GM21447 (cell line): ENCODE results near the gene ATXN1L.
"Not testable (repeated sequence)": the region's sequence is repeated elsewhere in the genome, so short reads cannot be mapped to it uniquely, and the experiment has no call there.

Experiments used
- ATAC-seq: cut with Tn5 transposase; IDR thresholded peaks from one replicate; pipeline ENCODE4 v1.9.1; 2021; ENCODE audit not compliant: unreplicated experiment

ATXN1L gene, protein sequence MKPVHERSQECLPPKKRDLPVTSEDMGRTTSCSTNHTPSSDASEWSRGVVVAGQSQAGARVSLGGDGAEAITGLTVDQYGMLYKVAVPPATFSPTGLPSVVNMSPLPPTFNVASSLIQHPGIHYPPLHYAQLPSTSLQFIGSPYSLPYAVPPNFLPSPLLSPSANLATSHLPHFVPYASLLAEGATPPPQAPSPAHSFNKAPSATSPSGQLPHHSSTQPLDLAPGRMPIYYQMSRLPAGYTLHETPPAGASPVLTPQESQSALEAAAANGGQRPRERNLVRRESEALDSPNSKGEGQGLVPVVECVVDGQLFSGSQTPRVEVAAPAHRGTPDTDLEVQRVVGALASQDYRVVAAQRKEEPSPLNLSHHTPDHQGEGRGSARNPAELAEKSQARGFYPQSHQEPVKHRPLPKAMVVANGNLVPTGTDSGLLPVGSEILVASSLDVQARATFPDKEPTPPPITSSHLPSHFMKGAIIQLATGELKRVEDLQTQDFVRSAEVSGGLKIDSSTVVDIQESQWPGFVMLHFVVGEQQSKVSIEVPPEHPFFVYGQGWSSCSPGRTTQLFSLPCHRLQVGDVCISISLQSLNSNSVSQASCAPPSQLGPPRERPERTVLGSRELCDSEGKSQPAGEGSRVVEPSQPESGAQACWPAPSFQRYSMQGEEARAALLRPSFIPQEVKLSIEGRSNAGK

DNA sequence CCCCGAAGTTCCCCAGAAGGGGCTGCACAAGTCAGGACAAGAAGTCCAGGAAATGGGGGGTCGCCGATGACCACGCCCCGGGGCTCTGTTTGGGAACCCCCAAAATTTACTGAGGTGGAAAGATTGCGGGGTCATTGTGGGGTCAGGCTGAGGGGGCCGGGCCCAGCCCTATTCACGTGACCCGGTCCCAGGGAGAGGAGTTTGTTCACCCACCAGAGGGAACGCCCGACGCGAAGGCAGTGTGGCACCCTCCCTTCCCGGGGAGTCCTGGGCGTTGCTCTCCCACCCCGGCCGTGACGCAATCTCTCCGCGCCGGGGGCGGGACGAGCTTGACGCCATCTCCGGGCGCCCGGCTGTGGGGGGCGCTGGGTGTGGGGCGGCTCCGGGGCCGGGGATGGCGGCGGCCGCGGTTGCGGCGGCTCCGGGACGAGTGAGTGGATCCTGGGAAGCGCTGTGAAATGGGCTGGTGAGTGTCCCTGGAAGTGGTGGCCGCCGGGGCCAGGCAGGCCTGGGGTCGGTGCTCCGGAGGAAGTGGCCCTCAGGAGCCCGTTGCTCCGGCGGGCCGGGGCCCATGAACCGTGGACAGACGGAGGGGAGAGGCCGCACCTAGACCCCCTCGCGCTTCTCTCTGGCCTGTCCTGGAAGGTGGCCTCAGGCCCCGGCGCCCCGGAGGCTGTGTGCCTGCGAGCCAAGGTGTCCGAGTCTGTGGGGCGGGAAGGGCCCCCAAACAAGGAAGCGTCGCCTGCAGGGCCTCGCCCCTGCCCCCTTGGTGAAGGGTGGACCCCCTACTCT is at the start of gene ATXN1L:
ATXN1L (plus strand) TSS at position 338 of the 792 bp plus-strand sequence. CDS start 3,765 bp downstream, outside the sequence.
- peak; percentile 61 for ATAC-seq

DNA sequence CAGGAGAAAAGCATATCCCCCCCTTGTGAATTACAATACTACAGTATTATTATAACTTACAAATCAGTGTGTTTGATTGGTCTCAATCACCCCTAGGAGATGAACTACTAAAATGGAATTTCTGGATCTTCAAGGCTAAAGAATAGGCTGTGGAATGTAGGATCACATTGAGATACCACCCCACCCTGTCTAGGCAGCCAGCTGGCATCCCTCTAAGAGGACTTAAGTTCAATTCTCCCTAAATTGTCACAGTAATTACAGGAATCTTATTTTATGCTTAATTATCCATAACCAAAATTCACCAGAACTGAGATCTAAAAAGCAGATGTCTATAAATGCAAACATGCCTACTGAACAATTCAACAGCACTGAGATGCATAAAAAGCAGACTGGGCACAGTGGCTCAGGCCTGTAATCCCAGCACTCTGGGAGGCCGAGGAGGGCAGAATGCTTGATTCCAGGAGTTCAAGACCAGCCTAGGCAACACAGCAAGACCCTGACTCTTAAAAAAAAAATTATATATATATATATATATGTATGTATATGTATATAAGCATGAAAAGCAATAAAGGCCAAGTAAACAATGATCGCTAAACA is 49.2 kb upstream of the ATXN1L start:
- no peak for ATAC-seq

DNA sequence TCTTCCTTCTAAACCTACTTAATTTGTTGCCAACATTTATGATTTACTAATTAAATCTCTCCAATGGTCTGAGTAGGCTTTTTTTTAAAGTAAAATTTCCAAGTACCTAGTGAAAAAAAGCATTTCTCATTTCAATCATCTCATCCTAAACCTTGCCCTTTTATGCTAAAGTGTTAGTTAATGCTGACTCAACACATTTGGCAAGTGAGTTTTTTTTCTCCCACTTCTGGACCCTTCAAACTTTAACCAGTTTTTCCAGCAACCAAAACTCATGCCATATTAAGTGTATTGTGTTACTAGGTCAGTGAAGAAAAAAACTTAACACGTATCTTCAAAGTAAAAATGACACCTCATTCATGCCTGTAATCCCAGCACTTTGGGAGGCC is 42.5 kb upstream of the ATXN1L start:
- ATAC-seq, result no peak

DNA sequence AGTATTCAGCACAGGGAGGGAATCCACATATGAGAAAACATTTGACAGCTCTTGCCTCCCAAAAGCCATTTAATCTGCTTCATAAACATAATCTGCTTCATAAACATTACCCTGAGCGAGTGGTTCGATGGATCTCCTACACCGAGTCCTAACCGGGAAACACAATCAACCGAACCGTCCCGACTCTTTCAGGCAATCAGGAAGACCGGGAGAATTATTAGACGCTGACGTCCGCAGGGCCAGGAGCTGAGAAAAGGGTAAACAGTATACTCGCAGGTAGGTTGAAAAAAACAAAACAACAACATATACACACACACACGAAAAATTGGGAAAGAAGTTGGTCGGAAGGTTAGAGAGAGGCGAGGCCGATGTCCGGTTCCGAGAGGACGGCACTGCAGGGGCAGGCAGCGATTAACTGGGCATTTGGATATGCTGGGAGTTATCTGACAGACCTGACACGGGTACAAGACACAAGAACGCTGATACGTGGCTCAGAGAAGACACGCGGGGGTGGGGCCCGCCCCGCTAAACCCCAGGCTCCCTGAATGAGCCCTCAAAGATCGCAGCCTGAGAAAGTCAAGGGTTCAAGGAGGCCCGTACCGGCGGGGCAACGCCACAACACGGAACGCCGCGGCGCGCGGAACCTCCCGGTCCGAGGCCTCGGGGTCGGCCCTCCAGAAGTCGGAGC is 37.7 kb upstream of the ATXN1L start:
- peak; percentile 43 for ATAC-seq

DNA sequence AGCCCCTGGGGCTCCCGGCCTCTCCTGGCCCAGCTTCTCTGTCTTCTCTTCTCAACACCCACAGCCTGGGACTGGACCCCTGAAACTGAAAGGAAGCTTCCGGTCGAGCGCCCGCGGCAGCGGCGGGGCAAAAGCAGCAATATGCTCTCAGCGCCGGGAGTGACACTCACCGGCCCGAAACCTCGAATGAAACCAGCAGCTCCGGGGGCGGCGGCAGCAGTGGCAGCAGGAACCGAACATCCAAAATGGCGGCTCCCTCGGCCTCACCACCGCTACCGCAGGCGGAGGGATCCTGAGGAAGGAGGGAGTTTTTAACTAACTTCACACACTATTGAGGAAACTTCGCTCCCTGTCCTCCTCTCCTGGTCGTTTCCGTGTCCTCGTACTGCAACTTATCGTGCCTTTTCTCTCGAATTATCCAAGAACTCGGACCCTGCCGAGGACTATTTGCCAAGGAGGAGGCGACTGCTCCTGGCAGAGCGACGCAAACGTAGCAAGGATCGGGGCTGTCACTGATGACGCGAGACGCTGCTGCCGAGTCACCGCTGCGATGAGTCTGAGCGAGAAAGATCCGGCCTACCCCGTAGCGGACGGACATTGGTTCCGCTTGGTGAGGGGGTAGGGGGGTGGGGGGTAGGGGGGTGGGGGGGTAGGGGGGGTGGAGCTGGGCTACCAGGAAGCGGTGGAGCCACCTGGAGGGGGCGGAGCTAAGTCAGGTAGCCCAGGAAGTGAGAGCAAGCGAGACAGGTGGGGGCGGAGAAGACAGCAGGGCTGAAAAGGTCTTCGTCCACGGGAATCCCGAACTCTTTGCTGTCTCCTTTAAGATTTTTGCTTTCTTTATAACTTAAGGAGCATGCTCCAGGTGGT is 37.0 kb upstream of the ATXN1L start, which contains the start of gene AP1G1:
AP1G1 (minus strand) TSS at position 242 of the 867 bp plus-strand sequence. CDS start 19,355 bp downstream, outside the sequence.
- ATAC-seq, result peak; percentile 73

DNA sequence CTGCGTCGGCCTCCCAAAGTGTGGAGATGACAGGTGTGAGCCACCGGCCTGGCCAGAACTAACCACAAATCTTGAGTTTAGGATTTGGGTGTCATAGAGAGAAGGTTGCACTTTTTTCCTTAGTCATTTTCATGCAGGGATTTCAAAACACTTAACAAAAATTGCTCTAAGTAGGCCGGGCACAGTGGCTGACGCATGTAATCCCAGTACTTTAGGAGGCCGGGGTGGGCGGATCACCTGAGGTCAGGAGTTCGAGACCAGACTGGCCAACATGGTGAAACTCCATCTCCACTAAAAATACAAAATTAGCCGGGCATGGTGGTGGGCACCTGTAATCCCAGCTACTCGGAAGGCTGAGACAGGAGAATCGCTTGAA is 35.6 kb upstream of the ATXN1L start:
- not testable (repeated sequence) for ATAC-seq

DNA sequence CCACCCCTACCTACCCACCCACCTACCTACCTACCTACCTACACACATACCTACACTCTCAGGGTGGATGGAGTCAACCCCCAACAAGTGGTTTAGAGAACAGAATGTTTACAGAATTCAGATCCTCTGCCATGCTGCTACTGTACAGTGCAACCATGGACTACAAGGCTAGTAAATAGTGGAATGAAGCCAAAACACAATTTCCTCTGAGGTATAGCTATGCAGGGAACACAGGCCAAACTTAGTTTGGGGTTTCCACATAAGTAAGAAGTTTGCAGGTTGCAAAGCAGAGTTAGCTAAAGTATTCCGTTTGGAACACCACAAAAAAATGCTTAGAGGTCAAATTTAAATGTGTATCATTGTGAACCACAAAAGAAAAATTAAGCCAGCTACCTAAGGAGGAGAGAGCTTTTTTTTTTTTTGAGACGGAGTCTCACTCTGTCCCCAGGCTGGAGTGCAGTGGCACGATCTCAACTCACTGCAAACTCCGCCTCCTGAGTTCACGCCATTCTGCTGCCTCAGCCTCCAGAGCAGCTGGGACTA is 34.4 kb upstream of the ATXN1L start:
- no peak for ATAC-seq

DNA sequence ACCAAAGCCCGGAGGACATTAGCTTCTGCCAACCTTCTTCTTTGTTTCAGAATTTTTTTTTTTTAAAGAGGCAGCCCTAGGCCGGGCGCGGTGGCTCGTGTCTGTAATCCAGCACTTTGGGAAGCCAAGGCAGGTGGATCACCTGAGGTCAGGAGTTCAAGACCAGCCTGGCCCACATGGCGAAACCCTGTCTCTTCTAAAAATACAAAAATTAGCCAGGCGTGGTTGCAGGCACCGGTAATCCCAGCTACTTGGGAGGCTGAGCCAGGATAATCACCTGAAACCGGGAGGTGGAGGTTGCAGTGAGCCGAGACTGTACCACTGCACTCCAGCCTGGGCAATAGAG is 28.6 kb upstream of the ATXN1L start:
- peak; percentile 3 for ATAC-seq

DNA sequence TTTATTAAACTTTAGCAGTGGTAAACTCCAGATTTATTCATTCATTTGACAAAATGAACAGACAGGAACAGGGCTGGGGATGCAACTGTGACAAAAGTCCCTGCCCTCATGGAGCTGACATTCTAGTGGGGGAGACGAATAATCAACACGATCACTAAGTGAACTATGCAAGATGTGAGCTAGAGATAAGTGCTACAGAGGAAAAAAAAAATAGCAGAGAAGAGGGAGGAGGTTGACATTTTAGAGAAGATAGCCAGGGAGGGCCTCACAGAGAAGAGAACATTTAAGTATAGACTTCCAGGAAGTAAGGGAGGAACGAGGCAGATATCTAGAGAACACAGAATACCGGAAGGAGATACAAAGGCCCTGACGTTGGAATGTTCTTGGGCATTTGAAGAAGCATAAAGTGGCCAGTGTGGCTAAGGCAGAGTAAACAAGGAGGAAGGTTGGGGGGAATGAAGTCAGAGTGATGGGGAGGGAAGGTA is 19.2 kb upstream of the ATXN1L start:
- ATAC-seq, result no peak

DNA sequence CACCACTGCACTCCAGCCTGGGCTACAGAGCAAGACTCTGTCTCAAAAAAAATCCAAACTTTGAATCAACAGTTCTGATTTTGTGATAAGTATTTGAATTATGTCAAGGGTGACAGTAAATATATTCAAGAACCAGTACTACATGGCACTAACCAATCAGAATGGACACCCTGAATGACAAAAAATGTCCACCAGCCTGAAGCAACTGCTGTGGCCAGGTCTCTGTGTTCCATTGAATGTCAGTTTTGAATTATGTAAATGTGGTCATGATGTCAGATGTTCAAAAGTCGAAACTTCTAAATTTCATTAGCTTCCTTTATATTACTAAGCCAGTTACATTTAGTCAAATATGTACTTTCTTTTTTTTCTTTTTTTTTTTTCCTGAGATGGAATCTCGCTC is 15.4 kb upstream of the ATXN1L start:
- no peak for ATAC-seq

DNA sequence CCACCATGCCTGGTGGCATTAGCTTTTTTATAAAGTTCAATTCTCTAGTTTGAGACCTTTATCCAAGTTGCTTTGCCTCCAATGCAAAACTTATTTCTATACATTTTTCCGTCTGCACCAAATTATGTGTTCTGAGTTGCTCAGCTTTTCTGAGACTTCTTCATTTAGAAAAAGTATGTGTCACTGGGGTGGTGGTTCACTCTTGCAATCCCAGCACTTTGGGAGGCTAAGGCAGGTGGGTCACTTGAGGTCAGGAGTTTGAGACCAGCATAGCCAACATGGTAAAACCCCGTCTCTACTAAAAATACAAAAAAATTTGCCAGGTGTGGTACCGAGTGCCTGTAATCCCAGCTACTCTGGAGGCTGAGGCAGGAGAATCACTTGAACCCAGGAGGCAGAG is 14.1 kb upstream of the ATXN1L start:
- not testable (repeated sequence) for ATAC-seq

DNA sequence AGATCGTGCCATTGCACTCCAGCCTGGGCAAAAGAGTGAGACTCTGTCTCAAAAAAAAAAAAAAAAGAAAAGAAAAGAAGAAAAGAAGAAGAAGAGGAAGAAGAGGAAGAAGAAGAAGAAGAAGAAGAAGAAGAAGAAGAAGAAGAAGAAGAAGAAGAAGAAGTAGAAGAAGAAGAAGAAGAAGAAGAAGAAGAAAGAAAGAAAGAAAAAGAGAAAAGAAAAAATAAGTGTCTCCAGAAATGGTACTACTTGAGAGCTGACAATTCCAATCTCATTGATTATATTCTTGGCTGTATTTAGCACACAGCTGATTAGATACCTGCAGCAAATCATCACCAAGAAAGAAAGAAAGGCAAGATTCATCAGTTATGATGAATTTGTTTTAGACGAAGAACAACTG is 13.7 kb upstream of the ATXN1L start:
- ATAC-seq, result not testable (repeated sequence)

DNA sequence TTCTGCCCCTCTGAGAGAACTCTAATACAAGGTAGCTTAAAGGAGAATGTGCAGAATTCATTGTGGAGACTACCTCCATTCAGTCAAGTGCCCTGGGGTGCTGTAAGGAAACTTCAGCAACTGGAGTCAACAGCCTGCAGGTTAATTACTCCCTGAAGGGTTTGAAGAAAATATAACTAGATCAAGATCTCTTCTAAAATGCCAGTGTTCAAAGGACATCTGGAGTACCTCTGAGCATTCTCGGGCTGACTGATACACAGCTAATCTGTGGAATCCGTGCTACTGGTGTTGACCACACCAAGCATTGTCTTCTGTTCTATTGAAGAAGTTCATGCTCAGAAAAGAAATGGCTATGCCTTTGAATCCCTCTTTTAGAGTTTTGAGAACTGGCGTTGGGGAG is 11.5 kb upstream of the ATXN1L start:
- ATAC-seq, result no peak

DNA sequence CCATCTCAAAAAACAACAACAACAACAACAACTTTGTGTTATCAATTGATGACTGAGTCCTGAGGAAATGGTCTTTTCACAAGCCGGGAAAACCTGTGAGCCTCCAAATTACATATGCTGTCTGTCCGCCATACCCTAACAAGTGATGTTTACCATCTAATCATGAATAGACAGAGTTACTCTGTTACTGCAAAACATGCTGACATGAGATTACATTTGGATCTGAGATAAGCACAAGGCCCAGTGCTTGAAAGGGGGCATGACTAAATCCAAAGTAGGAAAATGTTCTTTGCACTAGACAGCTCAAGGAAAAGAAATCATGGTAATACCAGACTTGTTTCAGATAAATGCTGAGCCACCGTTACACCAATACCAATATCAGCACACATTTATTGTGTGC is 8.6 kb upstream of the ATXN1L start:
- no peak for ATAC-seq

DNA sequence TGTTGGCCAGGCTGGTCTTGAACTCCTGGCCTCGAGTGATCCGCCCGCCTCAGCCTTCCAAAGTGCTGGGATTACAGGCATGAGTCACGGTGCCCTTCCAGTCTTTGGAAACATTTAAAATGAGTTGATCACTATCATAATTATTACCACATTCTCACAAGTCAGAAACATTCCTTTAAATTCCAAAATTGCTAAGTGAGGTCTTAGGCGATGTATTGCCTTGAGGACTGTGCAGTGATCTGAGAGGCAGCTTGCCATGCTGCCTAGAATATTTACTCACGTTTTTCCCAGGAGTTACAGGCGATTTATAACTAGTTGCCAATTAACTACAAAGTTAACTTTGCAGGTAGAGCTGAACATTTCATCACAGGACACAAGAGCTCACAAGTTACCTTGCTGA is 5.7 kb upstream of the ATXN1L start:
- no peak for ATAC-seq

DNA sequence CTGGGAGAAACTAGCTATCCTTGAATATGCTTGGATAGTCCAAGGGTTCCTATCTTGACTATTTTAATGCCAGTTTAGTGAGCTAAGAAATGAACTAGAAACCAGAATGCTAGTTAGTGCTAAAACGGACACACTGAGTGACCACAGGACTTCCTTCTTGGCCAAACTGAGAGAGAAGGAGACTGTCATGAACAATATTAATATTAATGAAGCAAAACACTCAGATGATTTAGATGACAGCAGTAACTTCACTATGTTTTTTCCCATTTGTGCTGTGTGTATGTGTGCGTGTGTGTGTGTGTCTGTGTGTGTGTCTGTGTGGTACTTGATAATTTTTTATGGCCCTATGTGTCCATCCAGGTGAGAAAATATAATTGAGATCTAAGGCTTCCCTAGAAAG is 2.2 kb upstream of the ATXN1L start:
- peak; percentile 30 for ATAC-seq

DNA sequence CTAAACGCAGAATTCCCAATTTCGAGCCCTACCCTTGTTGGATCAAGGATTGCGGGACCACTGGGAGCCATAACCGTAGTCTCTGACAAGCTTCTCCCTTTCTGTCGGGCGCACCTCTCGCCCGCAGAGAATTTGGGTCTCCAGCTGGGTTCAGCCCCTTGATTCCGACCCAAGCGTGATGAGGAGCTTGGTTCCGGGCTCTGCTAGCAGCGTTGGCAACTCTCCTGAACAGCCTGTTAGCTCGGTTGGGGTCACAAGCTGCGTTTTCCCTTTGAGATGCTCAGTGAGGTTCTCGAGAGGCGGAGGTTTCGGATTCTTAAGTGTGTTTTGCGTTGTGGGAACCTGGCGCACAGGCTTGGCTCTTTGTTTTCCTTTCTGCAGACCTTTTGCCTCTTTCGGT is 655 bp downstream of the ATXN1L start:
- ATAC-seq, result peak; percentile 4

DNA sequence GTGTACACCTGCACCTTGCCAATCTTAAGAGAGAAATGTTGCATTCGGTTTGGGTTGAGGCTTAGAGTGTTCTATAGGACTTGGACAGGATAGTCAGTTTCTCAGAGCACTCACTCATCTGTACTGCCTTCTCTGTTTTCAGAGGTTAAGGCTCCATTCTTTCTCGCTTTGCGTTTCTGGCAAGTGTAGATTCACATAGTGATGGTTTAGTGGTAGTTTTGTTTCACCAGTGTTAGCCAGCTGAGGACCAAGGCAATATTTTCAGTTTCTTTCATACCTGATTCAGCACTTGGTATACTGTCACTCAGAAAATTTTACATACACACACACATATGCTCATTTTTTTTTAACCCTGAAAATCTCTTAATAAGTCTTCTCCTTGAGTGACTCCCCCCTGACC is 1.3 kb downstream of the ATXN1L start:
- ATAC-seq, result no peak

DNA sequence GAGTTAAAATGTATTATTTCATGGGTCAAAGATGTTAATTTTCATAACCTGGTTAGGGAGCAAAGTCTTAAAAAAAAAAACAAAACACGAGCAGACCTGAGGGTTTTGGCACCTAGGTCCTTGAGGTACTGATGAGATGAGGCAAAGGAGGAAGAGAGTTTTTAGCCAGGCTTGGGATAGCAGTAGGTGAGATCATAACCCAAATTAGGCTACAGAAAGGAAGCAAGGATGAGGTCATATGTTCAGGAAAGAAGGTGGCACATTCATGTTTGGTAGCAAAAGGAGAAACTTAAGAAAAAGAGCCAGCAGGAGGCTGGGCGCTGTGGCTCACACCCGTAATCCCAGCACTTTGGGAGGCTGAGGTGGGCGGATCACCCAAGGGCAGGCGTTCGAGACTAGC is 2.8 kb downstream of the ATXN1L start:
- no peak for ATAC-seq
